Ovary (tissue), 3 donors: ENCODE results near the gene GRIK4.

Experiments used
- EP300 ChIP-seq: sonication (generic); formaldehyde crosslinking; IDR thresholded peaks from one replicate; pipeline ENCODE4 v1.6.1; 2017; ENCODE audit warnings: antibody characterized with exemption
- POLR2A ChIP-seq: fragments of 450-650 bp; IDR thresholded peaks from one replicate; pipeline ENCODE4 v1.6.1; 2017; ENCODE audit warnings: antibody characterized with exemption, mild to moderate bottlenecking, moderate library complexity
- TF ChIP-seq, protein P1 (sequence below), 3 donors: fragments of 450-650 bp in 2 of 3; fragments of 200-600 bp in 1 of 3; IDR thresholded peaks; one replicate each; pipeline versions ENCODE4 v1.5.1 to v1.8.0; 2016 to 2022; ENCODE audit warnings: antibody characterized with exemption in 3 of 3, mild to moderate bottlenecking in 1 of 3
- donor health status: DM: no; HTN: no; CAD: no.

DNA sequence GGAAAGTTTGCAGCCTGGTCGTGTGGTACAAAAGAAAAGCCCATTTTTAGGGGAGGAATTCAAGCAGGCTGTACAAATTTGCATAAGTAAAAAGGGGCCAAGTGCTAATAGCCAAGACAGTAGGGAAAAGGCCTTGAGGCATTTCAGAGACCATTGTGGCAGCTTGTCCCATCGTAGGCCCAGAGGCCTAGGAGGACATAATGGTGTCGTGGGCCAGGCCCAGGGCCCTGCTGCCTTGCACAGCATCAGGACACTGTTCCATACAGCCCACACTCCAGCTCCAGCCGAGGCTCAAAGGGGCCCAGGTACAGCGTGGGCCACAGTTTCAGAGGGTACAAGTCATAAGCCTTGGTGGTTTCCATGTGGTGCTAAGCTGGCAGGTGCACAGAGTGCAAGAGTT, 106.9 kb downstream of the GRIK4 start:
- TF ChIP-seq, protein P1, sequence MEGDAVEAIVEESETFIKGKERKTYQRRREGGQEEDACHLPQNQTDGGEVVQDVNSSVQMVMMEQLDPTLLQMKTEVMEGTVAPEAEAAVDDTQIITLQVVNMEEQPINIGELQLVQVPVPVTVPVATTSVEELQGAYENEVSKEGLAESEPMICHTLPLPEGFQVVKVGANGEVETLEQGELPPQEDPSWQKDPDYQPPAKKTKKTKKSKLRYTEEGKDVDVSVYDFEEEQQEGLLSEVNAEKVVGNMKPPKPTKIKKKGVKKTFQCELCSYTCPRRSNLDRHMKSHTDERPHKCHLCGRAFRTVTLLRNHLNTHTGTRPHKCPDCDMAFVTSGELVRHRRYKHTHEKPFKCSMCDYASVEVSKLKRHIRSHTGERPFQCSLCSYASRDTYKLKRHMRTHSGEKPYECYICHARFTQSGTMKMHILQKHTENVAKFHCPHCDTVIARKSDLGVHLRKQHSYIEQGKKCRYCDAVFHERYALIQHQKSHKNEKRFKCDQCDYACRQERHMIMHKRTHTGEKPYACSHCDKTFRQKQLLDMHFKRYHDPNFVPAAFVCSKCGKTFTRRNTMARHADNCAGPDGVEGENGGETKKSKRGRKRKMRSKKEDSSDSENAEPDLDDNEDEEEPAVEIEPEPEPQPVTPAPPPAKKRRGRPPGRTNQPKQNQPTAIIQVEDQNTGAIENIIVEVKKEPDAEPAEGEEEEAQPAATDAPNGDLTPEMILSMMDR (IDR thresholded peaks at IDR 0.05): no peak
- TF ChIP-seq POLR2A (no peak), EP300 (no peak)
